ENCODE data around the gene HOXB7.

The HOXB7 gene

GRCh38 chr17:48589060-48589830, 21.6 kb downstream of the HOXB7 start:
- no peak overlapping the region for H3K9ac ChIP-seq (ENCODE audit: low read depth, low read length)
- no peaks in the 10 kb centered on the region for H3K9me3 ChIP-seq (ENCODE audit: insufficient read depth, low read depth, low read length)
- no peaks in the 10 kb centered on the region for H3K36me3 ChIP-seq (ENCODE audit: insufficient read depth, low read length)
- no peak overlapping the region for H3K4me3 ChIP-seq (ENCODE audit: low read length)
- H3K27ac ChIP-seq (ENCODE audit: low read depth, low read length) = no peak overlapping the region
- H3K4me1 ChIP-seq (ENCODE audit: insufficient read depth, low read length) = peaks cover 4% of the 10 kb centered on the region
- H3K27me3 ChIP-seq (ENCODE audit: insufficient read depth, low read length) = peaks cover 100% of the 10 kb centered on the region
- 4% methylated on average over 7 of the region's 10 CpGs for WGBS

- Histone ChIP-seq H3K36me3 (ENCODE audit: insufficient read depth, low read length) (no peaks in the 10 kb centered on the region), H3K27me3 (ENCODE audit: insufficient read depth, low read length) (peaks cover 100% of the 10 kb centered on the region), H3K9me3 (ENCODE audit: insufficient read depth, low read depth, low read length) (no peaks in the 10 kb centered on the region), H3K4me3 (ENCODE audit: low read length) (no peak overlapping the region), H3K9ac (ENCODE audit: low read depth, low read length) (no peak overlapping the region), H3K27ac (ENCODE audit: low read depth, low read length) (no peak overlapping the region), H3K4me1 (ENCODE audit: insufficient read depth, low read length) (no peaks in the 10 kb centered on the region; the same call in 1 of the 2 replicates)
- WGBS = 0% methylated on average over 1 of the region's 2 CpGs
Observed at GRCh38 chr17:48588528-48588927, 22.3 kb downstream of the HOXB7 start.

GRCh38 chr17:48588074-48588415, 22.8 kb downstream of the HOXB7 start:
- peaks cover 100% of the 10 kb centered on the region for H3K27me3 ChIP-seq (ENCODE audit: insufficient read depth, low read length)
- H3K27ac ChIP-seq (ENCODE audit: low read depth, low read length) = no peak overlapping the region
- no peak overlapping the region for H3K4me3 ChIP-seq (ENCODE audit: low read length)
- H3K9ac ChIP-seq (ENCODE audit: low read depth, low read length) = no peak overlapping the region
- H3K9me3 ChIP-seq (ENCODE audit: insufficient read depth, low read depth, low read length) = no peaks in the 10 kb centered on the region
- no peaks in the 10 kb centered on the region; the same call in 1 of the 2 replicates for H3K4me1 ChIP-seq (ENCODE audit: insufficient read depth, low read length)
- no peaks in the 10 kb centered on the region for H3K36me3 ChIP-seq (ENCODE audit: insufficient read depth, low read length)
- WGBS = 45% methylated on average over 2 of the region's 2 CpGs

- H3K4me1 ChIP-seq (ENCODE audit: insufficient read depth, low read length) = no peaks in the 10 kb centered on the region; the same call in 1 of the 2 replicates
- no peak overlapping the region for H3K4me3 ChIP-seq (ENCODE audit: low read length)
- H3K27ac ChIP-seq (ENCODE audit: low read depth, low read length) = no peak overlapping the region
- WGBS = 26% methylated on average over 5 of the region's 5 CpGs
- no peaks in the 10 kb centered on the region for H3K36me3 ChIP-seq (ENCODE audit: insufficient read depth, low read length)
- no peaks in the 10 kb centered on the region for H3K9me3 ChIP-seq (ENCODE audit: insufficient read depth, low read depth, low read length)
- peaks cover 100% of the 10 kb centered on the region for H3K27me3 ChIP-seq (ENCODE audit: insufficient read depth, low read length)
- no peak overlapping the region for H3K9ac ChIP-seq (ENCODE audit: low read depth, low read length)
Observed at GRCh38 chr17:48587276-48588073, 23.3 kb downstream of the HOXB7 start.

GRCh38 chr17:48586355-48587258, 24.2 kb downstream of the HOXB7 start:
- Histone ChIP-seq H3K9ac (ENCODE audit: low read depth, low read length) (no peak overlapping the region), H3K4me3 (ENCODE audit: low read length) (no peak overlapping the region), H3K27ac (ENCODE audit: low read depth, low read length) (no peak overlapping the region), H3K4me1 (ENCODE audit: insufficient read depth, low read length) (no peaks in the 10 kb centered on the region; the same call in 1 of the 2 replicates), H3K27me3 (ENCODE audit: insufficient read depth, low read length) (peaks cover 100% of the 10 kb centered on the region), H3K9me3 (ENCODE audit: insufficient read depth, low read depth, low read length) (no peaks in the 10 kb centered on the region), H3K36me3 (ENCODE audit: insufficient read depth, low read length) (no peaks in the 10 kb centered on the region)
- 2% methylated on average over 21 of the region's 34 CpGs for WGBS

GRCh38 chr17:48584223-48584741, 26.5 kb downstream of the HOXB7 start:
- Histone ChIP-seq H3K9ac (ENCODE audit: low read depth, low read length) (no peak overlapping the region), H3K9me3 (ENCODE audit: insufficient read depth, low read depth, low read length) (no peaks in the 10 kb centered on the region), H3K36me3 (ENCODE audit: insufficient read depth, low read length) (no peaks in the 10 kb centered on the region), H3K4me3 (ENCODE audit: low read length) (no peak overlapping the region), H3K27me3 (ENCODE audit: insufficient read depth, low read length) (peaks cover 100% of the 10 kb centered on the region), H3K27ac (ENCODE audit: low read depth, low read length) (no peak overlapping the region), H3K4me1 (ENCODE audit: insufficient read depth, low read length) (no peaks in the 10 kb centered on the region)
- 19% methylated on average over 2 of the region's 2 CpGs for WGBS

- no peak overlapping the region for H3K27ac ChIP-seq (ENCODE audit: low read depth, low read length)
- peaks cover 100% of the 10 kb centered on the region for H3K27me3 ChIP-seq (ENCODE audit: insufficient read depth, low read length)
- no peaks in the 10 kb centered on the region for H3K36me3 ChIP-seq (ENCODE audit: insufficient read depth, low read length)
- no peak overlapping the region for H3K9ac ChIP-seq (ENCODE audit: low read depth, low read length)
- no peaks in the 10 kb centered on the region for H3K9me3 ChIP-seq (ENCODE audit: insufficient read depth, low read depth, low read length)
- H3K4me1 ChIP-seq (ENCODE audit: insufficient read depth, low read length) = no peaks in the 10 kb centered on the region
- H3K4me3 ChIP-seq (ENCODE audit: low read length) = no peak overlapping the region
- no CpG with 5 or more reads among the region's 3 CpGs for WGBS
Observed at GRCh38 chr17:48583708-48584222, 27.1 kb downstream of the HOXB7 start.

- Histone ChIP-seq H3K27ac (ENCODE audit: low read depth, low read length) (no peak overlapping the region), H3K9ac (ENCODE audit: low read depth, low read length) (no peak overlapping the region), H3K27me3 (ENCODE audit: insufficient read depth, low read length) (peaks cover 100% of the 10 kb centered on the region), H3K36me3 (ENCODE audit: insufficient read depth, low read length) (no peaks in the 10 kb centered on the region), H3K4me3 (ENCODE audit: low read length) (no peak overlapping the region), H3K9me3 (ENCODE audit: insufficient read depth, low read depth, low read length) (no peaks in the 10 kb centered on the region), H3K4me1 (ENCODE audit: insufficient read depth, low read length) (no peaks in the 10 kb centered on the region)
- 12% methylated on average over 7 of the region's 7 CpGs for WGBS
Observed at GRCh38 chr17:48582750-48583069, 28.1 kb downstream of the HOXB7 start.

- Histone ChIP-seq H3K4me3 (ENCODE audit: low read length) (no peak overlapping the region), H3K36me3 (ENCODE audit: insufficient read depth, low read length) (no peaks in the 10 kb centered on the region), H3K27me3 (ENCODE audit: insufficient read depth, low read length) (peaks cover 100% of the 10 kb centered on the region), H3K4me1 (ENCODE audit: insufficient read depth, low read length) (0 out of 2 replicates have a peak, but pooled peaks cover 4% of the 10 kb centered on the region), H3K9ac (ENCODE audit: low read depth, low read length) (no peak overlapping the region), H3K27ac (ENCODE audit: low read depth, low read length) (no peak overlapping the region), H3K9me3 (ENCODE audit: insufficient read depth, low read depth, low read length) (no peaks in the 10 kb centered on the region)
- WGBS = 2% methylated on average over 24 of the region's 26 CpGs
Observed at GRCh38 chr17:48579760-48580554, 30.9 kb downstream of the HOXB7 start.

- 0 out of 2 replicates have a peak, but pooled peaks cover 4% of the 10 kb centered on the region for H3K4me1 ChIP-seq (ENCODE audit: insufficient read depth, low read length)
- no peak overlapping the region for H3K9ac ChIP-seq (ENCODE audit: low read depth, low read length)
- no peaks in the 10 kb centered on the region for H3K9me3 ChIP-seq (ENCODE audit: insufficient read depth, low read depth, low read length)
- H3K36me3 ChIP-seq (ENCODE audit: insufficient read depth, low read length) = no peaks in the 10 kb centered on the region
- no peak overlapping the region for H3K4me3 ChIP-seq (ENCODE audit: low read length)
- H3K27me3 ChIP-seq (ENCODE audit: insufficient read depth, low read length) = peaks cover 100% of the 10 kb centered on the region
- no peak overlapping the region for H3K27ac ChIP-seq (ENCODE audit: low read depth, low read length)
- WGBS = 0% methylated on average over 3 of the region's 7 CpGs
Observed at GRCh38 chr17:48579471-48579759, 31.4 kb downstream of the HOXB7 start.

Data from HUES64 (cell line).